NCI-H526 (cell line): Measurements from ENCODE around the gene GAP43.

ENCODE experiments used
- DNase-seq, 2 experiments: peaks; one replicate each; lab custom pipeline; 2025; lab: John Stamatoyannopoulos, UW

Gene GAP43

GRCh38 chr3:115662356-115662755 is 39.0 kb downstream of the GAP43 start:
- DNase-seq: peak in 1 of 2 experiments; percentile 60

- no peak for DNase-seq
These were observed 40.1 kb downstream of the GAP43 start for GRCh38 chr3:115663414-115663813.

- DNase-seq: no peak
These were observed 42.8 kb downstream of the GAP43 start for GRCh38 chr3:115666081-115666480.

- DNase-seq: no peak
These were observed 43.8 kb downstream of the GAP43 start for GRCh38 chr3:115666920-115667737.

- DNase-seq: no peak
These were observed 44.4 kb downstream of the GAP43 start for GRCh38 chr3:115667738-115668065.

- no peak for DNase-seq
These were observed 47.6 kb downstream of the GAP43 start for GRCh38 chr3:115670911-115671310.

- no peak for DNase-seq
These were observed 48.6 kb downstream of the GAP43 start for GRCh38 chr3:115671761-115672455.

GRCh38 chr3:115673881-115674280 is 50.6 kb downstream of the GAP43 start:
- DNase-seq: no peak

- DNase-seq: no peak
These were observed 53.0 kb downstream of the GAP43 start for GRCh38 chr3:115676336-115676735.

- no peak for DNase-seq
These were observed 57.6 kb downstream of the GAP43 start for GRCh38 chr3:115680803-115681345.

GRCh38 chr3:115681736-115682135 is 58.4 kb downstream of the GAP43 start:
- DNase-seq: no peak

- no peak for DNase-seq
These were observed 60.0 kb downstream of the GAP43 start for GRCh38 chr3:115683305-115683704.

- DNase-seq: no peak
These were observed 60.5 kb downstream of the GAP43 start for GRCh38 chr3:115683773-115684172.

- DNase-seq: peak in 1 of 2 experiments; percentile 8
These were observed 61.8 kb downstream of the GAP43 start for GRCh38 chr3:115685097-115685496.

GRCh38 chr3:115687721-115688120 is 64.4 kb downstream of the GAP43 start:
- DNase-seq: no peak

- no peak for DNase-seq
These were observed 65.1 kb downstream of the GAP43 start for GRCh38 chr3:115688418-115688817.

GRCh38 chr3:115689928-115690327 is 66.6 kb downstream of the GAP43 start:
- no peak for DNase-seq

GRCh38 chr3:115691964-115692363 is 68.7 kb downstream of the GAP43 start:
- no peak for DNase-seq

GRCh38 chr3:115692887-115693524 is 69.7 kb downstream of the GAP43 start:
- DNase-seq: peak; percentile 39 to 82

GRCh38 chr3:115693868-115694267 is 70.6 kb downstream of the GAP43 start:
- no peak for DNase-seq

- no peak for DNase-seq
These were observed 71.8 kb downstream of the GAP43 start for GRCh38 chr3:115695090-115695489.

- DNase-seq: no peak
These were observed 74.1 kb downstream of the GAP43 start for GRCh38 chr3:115697263-115698053.
